HL-60 (cell line): ENCODE measurements around the gene DDX17.

Experiments used
- DNase-seq, 2 experiments: peaks; one replicate each; pipeline ENCODE4 v3.0.0-alpha.2; 2010 to 2020; ENCODE audit warnings: low read depth in 1 of 2, low spot score in 1 of 2
- H3K27ac ChIP-seq: fragments of 250-450 bp; sonication (Bioruptor Pico); replicated peaks from 2 replicates; pipeline ENCODE4 v1.5.1; 2020; ENCODE audit warnings: mild to moderate bottlenecking, moderate library complexity
- H3K27me3 ChIP-seq: fragments of 250-450 bp; sonication (Bioruptor Pico); 2 replicates; pipeline ENCODE4 v1.5.1; 2021; ENCODE audit warnings: mild to moderate bottlenecking, moderate library complexity; ENCODE audit not compliant: insufficient read depth, poor library complexity, severe bottlenecking
- H3K4me3 ChIP-seq: replicated peaks from 2 replicates; pipeline ENCODE4 v1.5.1; 2011; ENCODE audit warnings: mild to moderate bottlenecking, control low read depth, low read length; ENCODE audit not compliant: insufficient read depth
- GABPA ChIP-seq: IDR thresholded peaks from 2 replicates; pipeline ENCODE4 v1.6.1; 2012; ENCODE audit warnings: low read depth
- POLR2AphosphoS5 ChIP-seq: IDR thresholded peaks from 2 replicates; pipeline ENCODE4 v1.6.1; 2012; ENCODE audit warnings: low read depth
- SPI1 ChIP-seq: IDR thresholded peaks from 2 replicates; pipeline ENCODE4 v1.6.1; 2012; ENCODE audit warnings: low read depth, mild to moderate bottlenecking, borderline replicate concordance
- TF ChIP-seq, protein P1 (sequence below): IDR thresholded peaks from one replicate; pipeline ENCODE4 v1.5.1; 2011; ENCODE audit warnings: low read length, control low read depth, inconsistent platforms; ENCODE audit not compliant: insufficient read depth
- TF ChIP-seq, protein P2 (sequence below): IDR thresholded peaks from 2 replicates; pipeline ENCODE4 v1.6.1; 2012; ENCODE audit warnings: low read depth; ENCODE audit not compliant: insufficient replicate concordance

The DDX17 gene

DNA sequence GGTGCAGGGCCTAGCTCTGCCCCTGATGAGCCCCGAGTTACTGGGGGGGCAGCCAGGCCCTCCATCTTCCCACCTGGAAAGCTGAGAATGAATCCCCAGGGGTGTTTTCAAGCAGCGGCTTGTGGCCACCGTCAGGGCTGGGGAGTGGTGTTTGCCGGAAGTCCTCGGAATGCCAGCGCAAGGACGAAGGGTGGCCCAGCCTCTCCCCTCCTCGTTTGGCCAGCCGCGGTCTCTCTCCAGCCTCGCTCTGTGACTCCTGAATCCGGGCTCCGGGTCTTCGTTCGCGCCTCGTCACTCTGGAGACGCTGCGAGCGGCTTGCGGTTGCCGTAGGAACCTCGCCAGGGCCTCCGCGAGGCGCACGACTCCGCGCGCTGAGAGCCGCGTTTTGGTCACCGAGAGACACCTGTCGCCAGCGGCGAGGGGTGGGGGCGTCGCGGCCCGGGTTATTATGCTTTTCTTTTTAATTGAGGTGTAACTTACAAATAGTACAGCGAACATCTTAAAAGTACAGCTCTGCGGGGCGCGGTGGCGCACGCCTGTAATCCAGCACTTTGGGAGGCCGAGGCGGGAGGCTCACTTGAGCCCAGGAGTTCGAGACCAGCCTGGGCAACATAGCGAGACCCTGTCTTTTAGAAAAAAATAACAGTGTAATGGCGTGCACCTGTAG, 44.6 kb downstream of the DDX17 start:
- DNase-seq = peak; percentile 52 to 77
- TF ChIP-seq, protein P1, sequence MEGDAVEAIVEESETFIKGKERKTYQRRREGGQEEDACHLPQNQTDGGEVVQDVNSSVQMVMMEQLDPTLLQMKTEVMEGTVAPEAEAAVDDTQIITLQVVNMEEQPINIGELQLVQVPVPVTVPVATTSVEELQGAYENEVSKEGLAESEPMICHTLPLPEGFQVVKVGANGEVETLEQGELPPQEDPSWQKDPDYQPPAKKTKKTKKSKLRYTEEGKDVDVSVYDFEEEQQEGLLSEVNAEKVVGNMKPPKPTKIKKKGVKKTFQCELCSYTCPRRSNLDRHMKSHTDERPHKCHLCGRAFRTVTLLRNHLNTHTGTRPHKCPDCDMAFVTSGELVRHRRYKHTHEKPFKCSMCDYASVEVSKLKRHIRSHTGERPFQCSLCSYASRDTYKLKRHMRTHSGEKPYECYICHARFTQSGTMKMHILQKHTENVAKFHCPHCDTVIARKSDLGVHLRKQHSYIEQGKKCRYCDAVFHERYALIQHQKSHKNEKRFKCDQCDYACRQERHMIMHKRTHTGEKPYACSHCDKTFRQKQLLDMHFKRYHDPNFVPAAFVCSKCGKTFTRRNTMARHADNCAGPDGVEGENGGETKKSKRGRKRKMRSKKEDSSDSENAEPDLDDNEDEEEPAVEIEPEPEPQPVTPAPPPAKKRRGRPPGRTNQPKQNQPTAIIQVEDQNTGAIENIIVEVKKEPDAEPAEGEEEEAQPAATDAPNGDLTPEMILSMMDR = no peak
- TF ChIP-seq POLR2AphosphoS5 (no peak), SPI1 (no peak)
- Histone ChIP-seq H3K4me3 (no peak overlapping the region), H3K27ac (no peak overlapping the region), H3K27me3 (peaks cover 42% of the 10 kb centered on the region)

DNA sequence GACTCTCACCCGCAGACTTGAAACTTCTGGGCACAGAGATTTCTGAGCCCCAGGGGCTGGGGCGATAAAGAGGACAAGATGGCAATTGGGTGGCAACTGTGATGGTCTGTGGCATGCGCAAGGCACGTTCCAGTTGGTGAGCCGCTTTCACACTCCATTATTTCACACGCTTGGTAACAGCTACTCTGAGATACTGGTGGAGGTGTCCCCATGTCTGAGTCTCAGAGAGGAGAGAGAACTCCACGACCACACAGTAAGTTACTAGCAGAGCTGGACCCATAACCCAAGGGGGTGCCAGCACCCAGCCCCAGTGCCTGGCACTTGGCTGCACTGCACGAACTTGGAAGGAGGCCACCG, 45.1 kb downstream of the DDX17 start:
- TF ChIP-seq, protein P1 = no peak
- TF ChIP-seq SPI1 = no peak
- no peak for TF ChIP-seq GABPA
- TF ChIP-seq, protein P2, sequence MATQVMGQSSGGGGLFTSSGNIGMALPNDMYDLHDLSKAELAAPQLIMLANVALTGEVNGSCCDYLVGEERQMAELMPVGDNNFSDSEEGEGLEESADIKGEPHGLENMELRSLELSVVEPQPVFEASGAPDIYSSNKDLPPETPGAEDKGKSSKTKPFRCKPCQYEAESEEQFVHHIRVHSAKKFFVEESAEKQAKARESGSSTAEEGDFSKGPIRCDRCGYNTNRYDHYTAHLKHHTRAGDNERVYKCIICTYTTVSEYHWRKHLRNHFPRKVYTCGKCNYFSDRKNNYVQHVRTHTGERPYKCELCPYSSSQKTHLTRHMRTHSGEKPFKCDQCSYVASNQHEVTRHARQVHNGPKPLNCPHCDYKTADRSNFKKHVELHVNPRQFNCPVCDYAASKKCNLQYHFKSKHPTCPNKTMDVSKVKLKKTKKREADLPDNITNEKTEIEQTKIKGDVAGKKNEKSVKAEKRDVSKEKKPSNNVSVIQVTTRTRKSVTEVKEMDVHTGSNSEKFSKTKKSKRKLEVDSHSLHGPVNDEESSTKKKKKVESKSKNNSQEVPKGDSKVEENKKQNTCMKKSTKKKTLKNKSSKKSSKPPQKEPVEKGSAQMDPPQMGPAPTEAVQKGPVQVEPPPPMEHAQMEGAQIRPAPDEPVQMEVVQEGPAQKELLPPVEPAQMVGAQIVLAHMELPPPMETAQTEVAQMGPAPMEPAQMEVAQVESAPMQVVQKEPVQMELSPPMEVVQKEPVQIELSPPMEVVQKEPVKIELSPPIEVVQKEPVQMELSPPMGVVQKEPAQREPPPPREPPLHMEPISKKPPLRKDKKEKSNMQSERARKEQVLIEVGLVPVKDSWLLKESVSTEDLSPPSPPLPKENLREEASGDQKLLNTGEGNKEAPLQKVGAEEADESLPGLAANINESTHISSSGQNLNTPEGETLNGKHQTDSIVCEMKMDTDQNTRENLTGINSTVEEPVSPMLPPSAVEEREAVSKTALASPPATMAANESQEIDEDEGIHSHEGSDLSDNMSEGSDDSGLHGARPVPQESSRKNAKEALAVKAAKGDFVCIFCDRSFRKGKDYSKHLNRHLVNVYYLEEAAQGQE = no peak
- no peak overlapping the region for H3K4me3 ChIP-seq
- H3K27ac ChIP-seq = no peak overlapping the region
- peaks cover 42% of the 10 kb centered on the region for H3K27me3 ChIP-seq
- DNase-seq = no peak

DNA sequence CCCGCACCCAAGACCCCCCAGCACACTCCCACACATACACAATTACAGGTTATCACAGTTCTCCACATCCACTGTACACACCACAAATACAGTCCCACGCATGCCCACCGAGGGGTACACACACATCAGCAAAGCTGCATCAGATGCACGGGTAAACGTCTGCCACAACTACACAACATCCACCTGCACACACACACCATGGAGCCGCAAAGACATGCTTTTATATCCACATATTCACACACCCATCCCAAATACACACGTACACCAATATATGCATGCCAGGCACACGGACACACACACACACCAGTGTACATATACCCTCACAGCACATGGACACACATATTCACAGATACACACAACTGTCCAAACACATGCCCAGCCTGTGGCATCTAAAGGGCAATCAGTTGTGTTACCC, 45.7 kb downstream of the DDX17 start:
- Histone ChIP-seq H3K27me3 (peaks cover 43% of the 10 kb centered on the region), H3K27ac (no peak overlapping the region), H3K4me3 (no peak overlapping the region)
- TF ChIP-seq GABPA = no peak
- TF ChIP-seq SPI1 = no peak
- no peak for TF ChIP-seq POLR2AphosphoS5
- TF ChIP-seq, protein P1 = no peak
- TF ChIP-seq, protein P2 = no peak
- no peak for DNase-seq
